GM21825 (cell line): ENCODE measurements around the gene PELO.
"Not testable (repeated sequence)": the region's sequence is repeated elsewhere in the genome, so short reads cannot be mapped to it uniquely, and the experiment has no call there.

Experiments used
- ATAC-seq: cut with Tn5 transposase; IDR thresholded peaks from one replicate; pipeline ENCODE4 v1.9.1; 2021; ENCODE audit warnings: mild to moderate bottlenecking, moderate library complexity; ENCODE audit not compliant: unreplicated experiment

Gene PELO

GRCh38 chr5:52799358-52799982, 11.8 kb downstream of the PELO start:
- ATAC-seq: peak; percentile 21

GRCh38 chr5:52799983-52800393, 12.3 kb downstream of the PELO start:
- peak; percentile 87 for ATAC-seq

- peak; percentile 38 for ATAC-seq
Measured at GRCh38 chr5:52800394-52801213, 12.9 kb downstream of the PELO start.

- no peak for ATAC-seq
Measured at GRCh38 chr5:52801329-52801728, 13.6 kb downstream of the PELO start.

- no peak for ATAC-seq
Measured at GRCh38 chr5:52802272-52802973, 14.7 kb downstream of the PELO start.

GRCh38 chr5:52802974-52803336, 15.2 kb downstream of the PELO start:
- no peak for ATAC-seq

- no peak for ATAC-seq
Measured at GRCh38 chr5:52804387-52804791, 16.7 kb downstream of the PELO start.

GRCh38 chr5:52804981-52805380, 17.3 kb downstream of the PELO start:
- ATAC-seq: no peak

- ATAC-seq: no peak
Measured at GRCh38 chr5:52805615-52806014, 17.9 kb downstream of the PELO start.

GRCh38 chr5:52807037-52807436, 19.3 kb downstream of the PELO start:
- ATAC-seq: no peak

- no peak for ATAC-seq
Measured at GRCh38 chr5:52807723-52808122, 20.0 kb downstream of the PELO start.

- no peak for ATAC-seq
Measured at GRCh38 chr5:52808316-52808901, 20.7 kb downstream of the PELO start.

- ATAC-seq: no peak
Measured at GRCh38 chr5:52809884-52810283, 22.2 kb downstream of the PELO start.

GRCh38 chr5:52810426-52810825, 22.7 kb downstream of the PELO start:
- no peak for ATAC-seq

GRCh38 chr5:52811067-52811749, 23.5 kb downstream of the PELO start:
- no peak for ATAC-seq

GRCh38 chr5:52814352-52815148, 26.8 kb downstream of the PELO start:
- no peak for ATAC-seq

GRCh38 chr5:52817818-52818217, 30.1 kb downstream of the PELO start:
- no peak for ATAC-seq

- ATAC-seq: no peak
Measured at GRCh38 chr5:52818360-52818759, 30.6 kb downstream of the PELO start.

GRCh38 chr5:52818807-52819206, 31.1 kb downstream of the PELO start:
- not testable (repeated sequence) for ATAC-seq

GRCh38 chr5:52821901-52822300, 34.2 kb downstream of the PELO start:
- no peak for ATAC-seq
